Measurements from ENCODE around the gene SDK1. TPM values are rescaled to one million over a fixed set of nuclear protein-coding genes. Genes with fewer than 3 reads are reported as not detected.

The SDK1 gene
- total RNA-seq, 1 donor from 2014 or later: 0.08 TPM

- intact Hi-C loops (cut with micrococcal nuclease): no loop called here
- H3K9me3 Mint-ChIP-seq: no peaks in the 10 kb centered on the region
These were observed 872.6 kb downstream of the SDK1 start for GRCh38 chr7:4173615-4174014.

GRCh38 chr7:4174016-4174415, 873.0 kb downstream of the SDK1 start:
- Mint-ChIP-seq H3K27me3 (ENCODE audit: insufficient read depth) (no peaks in the 10 kb centered on the region), H3K4me1 (ENCODE audit: low read depth) (no peaks in the 10 kb centered on the region), H3K9me3 (no peaks in the 10 kb centered on the region), H3K4me3 (no peak overlapping the region), H3K36me3 (ENCODE audit: low read depth) (no peaks in the 10 kb centered on the region), H3K27ac (no peak overlapping the region)
- intact Hi-C loops (cut with micrococcal nuclease): no loop called here
- DNase-seq (ENCODE audit: low spot score): no peak

More at GRCh38 chr7:4173615-4174014, 872.6 kb downstream of the SDK1 start:
- DNase-seq (ENCODE audit: low spot score): no peak
- Mint-ChIP-seq H3K4me3 (no peak overlapping the region), H3K36me3 (ENCODE audit: low read depth) (no peaks in the 10 kb centered on the region), H3K27ac (no peak overlapping the region), H3K27me3 (ENCODE audit: insufficient read depth) (no peaks in the 10 kb centered on the region), H3K4me1 (ENCODE audit: low read depth) (no peaks in the 10 kb centered on the region)

- intact Hi-C loops (cut with micrococcal nuclease): no loop called here
- Mint-ChIP-seq H3K36me3 (ENCODE audit: low read depth) (no peaks in the 10 kb centered on the region), H3K4me1 (ENCODE audit: low read depth) (no peaks in the 10 kb centered on the region), H3K4me3 (no peak overlapping the region), H3K9me3 (no peaks in the 10 kb centered on the region), H3K27ac (no peak overlapping the region), H3K27me3 (ENCODE audit: insufficient read depth) (no peaks in the 10 kb centered on the region)
- DNase-seq (ENCODE audit: low spot score): no peak
These were observed 873.4 kb downstream of the SDK1 start for GRCh38 chr7:4174451-4174850.

GRCh38 chr7:4174884-4175283, 873.8 kb downstream of the SDK1 start:
- Mint-ChIP-seq H3K27ac (no peak overlapping the region), H3K4me3 (no peak overlapping the region), H3K9me3 (no peaks in the 10 kb centered on the region), H3K27me3 (ENCODE audit: insufficient read depth) (no peaks in the 10 kb centered on the region), H3K36me3 (ENCODE audit: low read depth) (no peaks in the 10 kb centered on the region), H3K4me1 (ENCODE audit: low read depth) (no peaks in the 10 kb centered on the region)
- DNase-seq (ENCODE audit: low spot score): no peak
- intact Hi-C loops (cut with micrococcal nuclease): no loop called here

- Mint-ChIP-seq H3K9me3 (no peaks in the 10 kb centered on the region), H3K27ac (no peak overlapping the region), H3K27me3 (ENCODE audit: insufficient read depth) (no peaks in the 10 kb centered on the region), H3K4me1 (ENCODE audit: low read depth) (no peaks in the 10 kb centered on the region), H3K4me3 (no peak overlapping the region), H3K36me3 (ENCODE audit: low read depth) (no peaks in the 10 kb centered on the region)
- DNase-seq (ENCODE audit: low spot score): no peak
- intact Hi-C loops (cut with micrococcal nuclease): no loop called here
These were observed 874.4 kb downstream of the SDK1 start for GRCh38 chr7:4175346-4175973.

- Mint-ChIP-seq H3K27ac (no peak overlapping the region), H3K4me3 (no peak overlapping the region), H3K4me1 (ENCODE audit: low read depth) (no peaks in the 10 kb centered on the region), H3K27me3 (ENCODE audit: insufficient read depth) (no peaks in the 10 kb centered on the region), H3K36me3 (ENCODE audit: low read depth) (no peaks in the 10 kb centered on the region), H3K9me3 (no peaks in the 10 kb centered on the region)
- DNase-seq (ENCODE audit: low spot score): no peak
- intact Hi-C loops (cut with micrococcal nuclease): no loop called here
These were observed 875.9 kb downstream of the SDK1 start for GRCh38 chr7:4177001-4177400.

- Mint-ChIP-seq H3K27ac (no peak overlapping the region), H3K4me3 (no peak overlapping the region)
These were observed 877.4 kb downstream of the SDK1 start for GRCh38 chr7:4178416-4178815.

GRCh38 chr7:4178916-4179687, 878.0 kb downstream of the SDK1 start:
- H3K9me3 Mint-ChIP-seq: no peaks in the 10 kb centered on the region
- no peak overlapping the region for H3K4me3 Mint-ChIP-seq
- H3K36me3 Mint-ChIP-seq (ENCODE audit: low read depth): no peaks in the 10 kb centered on the region
- H3K27me3 Mint-ChIP-seq (ENCODE audit: insufficient read depth): no peaks in the 10 kb centered on the region
- H3K4me1 Mint-ChIP-seq (ENCODE audit: low read depth): no peaks in the 10 kb centered on the region
- no peak for DNase-seq (ENCODE audit: low spot score)
- intact Hi-C loops (cut with micrococcal nuclease): no loop called here
- no peak overlapping the region for H3K27ac Mint-ChIP-seq

More at GRCh38 chr7:4178416-4178815, 877.4 kb downstream of the SDK1 start:
- no peaks in the 10 kb centered on the region for H3K36me3 Mint-ChIP-seq (ENCODE audit: low read depth)
- no peak for DNase-seq (ENCODE audit: low spot score)
- intact Hi-C loops (cut with micrococcal nuclease): no loop called here
- H3K4me1 Mint-ChIP-seq (ENCODE audit: low read depth): no peaks in the 10 kb centered on the region
- H3K27me3 Mint-ChIP-seq (ENCODE audit: insufficient read depth): no peaks in the 10 kb centered on the region
- H3K9me3 Mint-ChIP-seq: no peaks in the 10 kb centered on the region

GRCh38 chr7:4179688-4180380, 878.8 kb downstream of the SDK1 start:
- no peak for DNase-seq (ENCODE audit: low spot score)
- no peaks in the 10 kb centered on the region for H3K9me3 Mint-ChIP-seq
- no peaks in the 10 kb centered on the region for H3K27me3 Mint-ChIP-seq (ENCODE audit: insufficient read depth)
- no peak overlapping the region for H3K27ac Mint-ChIP-seq
- H3K4me1 Mint-ChIP-seq (ENCODE audit: low read depth): no peaks in the 10 kb centered on the region
- no peaks in the 10 kb centered on the region for H3K36me3 Mint-ChIP-seq (ENCODE audit: low read depth)
- no peak overlapping the region for H3K4me3 Mint-ChIP-seq
- intact Hi-C loops (cut with micrococcal nuclease): no loop called here

- H3K9me3 Mint-ChIP-seq: no peaks in the 10 kb centered on the region
- H3K27me3 Mint-ChIP-seq (ENCODE audit: insufficient read depth): no peaks in the 10 kb centered on the region
- no peaks in the 10 kb centered on the region for H3K4me1 Mint-ChIP-seq (ENCODE audit: low read depth)
- H3K4me3 Mint-ChIP-seq: no peak overlapping the region
- no peak for DNase-seq (ENCODE audit: low spot score)
- intact Hi-C loops (cut with micrococcal nuclease): no loop called here
- H3K36me3 Mint-ChIP-seq (ENCODE audit: low read depth): no peaks in the 10 kb centered on the region
- no peak overlapping the region for H3K27ac Mint-ChIP-seq
These were observed 880.4 kb downstream of the SDK1 start for GRCh38 chr7:4181446-4181845.

- Mint-ChIP-seq H3K36me3 (ENCODE audit: low read depth) (no peaks in the 10 kb centered on the region), H3K4me3 (no peak overlapping the region), H3K4me1 (ENCODE audit: low read depth) (no peaks in the 10 kb centered on the region), H3K27me3 (ENCODE audit: insufficient read depth) (no peaks in the 10 kb centered on the region), H3K9me3 (no peaks in the 10 kb centered on the region), H3K27ac (no peak overlapping the region)
- intact Hi-C loops (cut with micrococcal nuclease): no loop called here
- DNase-seq (ENCODE audit: low spot score): no peak
These were observed 881.7 kb downstream of the SDK1 start for GRCh38 chr7:4182605-4183300.

GRCh38 chr7:4184653-4185052, 883.6 kb downstream of the SDK1 start:
- Mint-ChIP-seq H3K27ac (no peak overlapping the region), H3K4me1 (ENCODE audit: low read depth) (no peaks in the 10 kb centered on the region), H3K4me3 (no peak overlapping the region), H3K27me3 (ENCODE audit: insufficient read depth) (no peaks in the 10 kb centered on the region), H3K9me3 (no peaks in the 10 kb centered on the region), H3K36me3 (ENCODE audit: low read depth) (no peaks in the 10 kb centered on the region)
- intact Hi-C loops (cut with micrococcal nuclease): no loop called here
- no peak for DNase-seq (ENCODE audit: low spot score)

- Mint-ChIP-seq H3K27me3 (ENCODE audit: insufficient read depth) (no peaks in the 10 kb centered on the region), H3K36me3 (ENCODE audit: low read depth) (no peaks in the 10 kb centered on the region), H3K9me3 (no peaks in the 10 kb centered on the region), H3K4me3 (no peak overlapping the region), H3K27ac (no peak overlapping the region), H3K4me1 (ENCODE audit: low read depth) (no peaks in the 10 kb centered on the region)
- DNase-seq (ENCODE audit: low spot score): no peak
- intact Hi-C loops (cut with micrococcal nuclease): no loop called here
These were observed 884.1 kb downstream of the SDK1 start for GRCh38 chr7:4185136-4185535.

Data from activated T-helper 1 cell treated with anti-CD3 and anti-CD28 coated beads, Interleukin-12 subunit alpha, Interleukin-12 subunit beta, Interleukin-2, Interleukin-4 antibody, amounts not matched to agents 30 ng/mL and 10 ng/mL and 1 ng/mL, durations not matched to agents 14 hours and 24 hours and 36 hours (primary cell).